A549 treated with Mapracorat at 1 μM for 4 hours (cell line): ENCODE measurements around the gene BORCS8. TPM values are rescaled to one million over a fixed set of nuclear protein-coding genes. Genes with fewer than 3 reads are reported as not detected.

Experiments used
- total RNA-seq: library from RNA; stranded (reverse); fragments of 200-300 nt; extraction: Qiagen RNA extraction; gene quantifications from 5 replicates; pipeline ENCODE4 v1.2.3, GENCODE V29; 2022

The BORCS8 gene
- 8.1 to 13.2 TPM (median 10.9 TPM) in 5 replicates for total RNA-seq

DNA sequence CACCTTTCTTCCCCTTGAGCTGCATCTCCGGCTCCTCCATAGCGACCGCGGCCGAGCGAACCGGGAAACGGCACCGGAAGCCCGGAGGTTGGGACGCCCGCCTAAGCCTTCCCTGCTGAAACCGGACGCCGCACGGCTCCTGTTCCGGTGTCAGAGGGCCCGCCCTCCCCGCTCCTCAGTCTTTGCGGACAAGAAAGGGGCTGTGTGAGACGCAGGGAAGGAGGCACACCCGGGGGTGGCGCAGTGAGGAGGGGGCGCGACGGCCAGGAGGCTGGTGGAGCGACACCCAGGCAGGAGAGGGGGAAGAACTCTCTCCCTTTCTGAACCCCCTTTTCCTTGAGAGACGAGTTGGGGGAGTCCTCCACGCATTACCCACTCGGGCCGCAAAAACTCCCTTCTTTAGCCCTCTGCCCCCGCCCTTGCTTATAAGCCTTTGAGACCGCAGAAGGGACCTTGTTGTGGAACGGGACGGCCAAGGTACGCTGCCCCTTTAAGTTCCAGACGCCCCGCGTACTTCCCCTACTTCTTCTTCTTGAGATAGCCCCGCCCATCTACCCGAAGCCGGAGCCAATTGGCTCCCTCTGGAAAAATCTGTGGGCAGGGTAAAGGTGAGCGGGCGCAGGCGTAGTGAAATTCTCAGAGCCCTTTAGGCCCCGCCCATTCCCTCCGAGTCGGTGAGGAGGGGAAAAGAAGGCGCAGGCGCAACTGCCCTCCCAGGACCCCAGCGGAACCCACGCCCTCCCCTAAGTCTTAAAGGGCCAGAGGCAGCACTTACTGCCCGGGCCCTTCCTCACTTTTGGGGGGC is at the start of gene BORCS8, which contains the start of gene RFXANK:
BORCS8 (minus strand) TSS at position 75 of the 805 bp plus-strand sequence; CDS start at position 40, 35 bp downstream.
RFXANK (plus strand) TSS at position 181 of the 805 bp plus-strand sequence. CDS start 1,689 bp downstream, outside the sequence.

DNA sequence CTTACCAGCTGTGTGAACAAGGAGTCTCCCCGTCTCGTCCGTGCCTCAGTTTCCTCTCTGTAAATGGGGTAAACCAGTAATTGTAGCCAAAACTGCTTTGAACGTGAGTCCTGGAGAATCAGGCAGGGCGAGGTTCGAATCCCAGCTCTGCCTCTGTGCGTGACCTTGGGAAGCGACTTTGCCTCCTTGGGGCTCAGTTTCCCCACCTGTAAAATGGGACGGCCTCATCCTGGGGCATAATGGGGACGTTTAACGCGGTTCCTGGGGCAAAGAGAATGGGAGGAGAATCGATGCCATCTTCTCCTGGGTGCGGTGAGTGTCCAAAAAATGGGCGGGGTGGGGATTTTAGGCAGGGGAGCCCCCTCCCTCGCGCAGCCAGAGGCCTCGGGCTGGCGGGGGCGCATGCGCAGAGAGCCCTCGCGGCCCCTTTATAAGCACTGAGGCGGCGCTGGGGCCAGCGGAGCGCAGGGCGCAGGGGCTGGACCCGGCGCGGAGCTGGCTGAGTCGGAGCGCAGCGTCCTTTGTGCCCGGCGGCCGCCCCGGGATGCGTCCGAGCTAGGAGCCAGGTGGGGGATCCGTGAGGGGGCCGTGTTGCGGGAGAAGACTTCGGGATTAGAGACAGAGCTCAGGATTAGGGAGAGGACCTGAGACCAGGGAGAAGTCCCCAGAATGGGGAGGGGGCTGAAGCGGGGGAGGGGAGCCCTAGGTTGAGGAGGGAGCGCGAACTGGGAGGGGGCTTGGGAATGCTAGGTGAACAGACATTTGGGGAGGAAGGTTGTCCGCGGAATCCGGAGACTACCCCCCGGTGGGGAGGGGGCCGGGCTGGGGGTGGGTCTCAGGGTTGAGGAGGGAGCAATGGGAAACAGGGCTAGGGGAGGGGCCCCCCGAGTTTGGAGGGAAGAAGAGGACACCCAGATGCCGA is 19.8 kb upstream of the BORCS8 start, which contains the start of gene NCAN:
NCAN (plus strand) TSS at position 460 of the 922 bp plus-strand sequence. CDS start 4,996 bp downstream, outside the sequence.

DNA sequence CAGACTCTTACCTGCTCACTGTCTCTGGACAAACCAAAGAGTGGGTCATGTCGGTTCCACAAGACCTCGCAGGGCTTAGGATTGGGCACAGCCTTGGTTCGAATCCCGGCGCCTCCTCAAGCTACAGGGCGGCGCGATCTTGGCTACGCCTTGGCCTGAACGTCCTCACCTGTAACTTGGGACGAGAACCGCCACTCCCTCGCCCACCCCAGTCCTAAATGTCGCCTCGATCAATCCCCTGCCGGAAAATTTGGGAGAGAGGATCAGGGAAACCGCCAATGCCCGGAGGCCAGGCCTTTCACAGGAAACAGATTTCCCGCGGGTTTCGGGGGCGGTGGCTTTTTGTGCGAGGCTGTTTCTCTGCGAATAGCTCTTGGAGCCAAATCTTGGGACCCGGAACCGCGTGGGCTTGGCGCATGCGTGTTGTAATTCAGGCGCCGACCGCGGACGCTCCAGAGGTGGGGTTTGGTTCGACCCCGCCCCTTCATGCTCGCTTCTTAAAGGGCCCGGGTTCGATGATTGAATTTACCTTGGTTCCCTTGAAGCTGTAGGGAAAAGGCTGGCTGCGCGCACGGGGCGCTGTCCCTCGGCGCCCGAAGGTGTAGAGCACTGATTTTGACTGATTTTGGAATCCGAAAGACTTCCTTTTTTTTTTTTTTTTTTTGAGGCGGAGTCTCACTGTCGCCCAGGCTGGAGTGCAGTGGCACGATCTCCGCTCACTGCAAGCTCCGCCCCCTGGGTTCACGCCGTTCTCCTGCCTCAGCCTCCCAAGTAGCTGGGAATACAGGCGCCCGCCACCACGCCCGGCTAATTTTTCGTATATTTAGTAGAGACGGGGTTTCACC is 11.3 kb upstream of the BORCS8 start, which contains the start of gene NR2C2AP:
NR2C2AP (minus strand) TSS at position 403 of the 845 bp plus-strand sequence; CDS start at position 49, 354 bp downstream.

DNA sequence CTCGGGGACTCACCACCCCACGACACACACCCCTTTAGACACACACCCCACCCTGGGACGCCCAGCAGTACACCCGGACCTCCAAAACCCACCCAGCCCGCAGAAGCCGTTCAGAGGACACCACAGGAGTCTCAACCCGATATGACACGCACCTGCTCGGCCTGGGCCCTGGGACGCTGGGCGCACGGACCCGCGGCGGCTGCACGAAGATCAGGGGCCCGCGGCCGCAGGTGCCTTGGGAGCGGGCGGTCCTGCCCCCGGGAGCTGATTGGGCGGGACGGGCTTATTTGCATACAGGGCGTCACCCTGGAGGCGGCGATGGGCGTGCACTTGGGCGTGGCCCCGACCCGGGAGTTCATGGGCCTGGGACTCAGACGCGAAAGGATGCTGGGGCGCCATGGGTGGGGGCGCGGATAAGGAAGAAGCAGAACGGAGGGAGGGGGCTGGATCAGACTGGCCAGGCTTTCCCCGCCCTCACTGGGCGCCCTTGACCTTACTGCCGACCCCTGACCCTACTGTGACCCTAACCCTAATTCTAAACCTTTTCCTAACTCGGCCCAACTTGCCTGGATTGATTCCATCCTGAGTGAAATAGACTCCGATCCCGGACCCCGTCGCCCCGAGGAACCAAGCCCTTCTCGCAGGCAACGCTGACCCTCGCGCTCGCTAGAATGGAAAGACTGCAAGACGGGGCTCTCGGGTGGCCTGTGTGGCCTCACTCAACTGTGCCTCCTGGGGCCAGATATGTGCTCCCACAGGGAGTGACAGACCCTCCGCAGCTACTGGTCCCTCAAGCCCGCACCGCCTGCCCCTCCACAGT is 21.7 kb downstream of the BORCS8 start, which contains the start of gene MEF2B:
MEF2B (minus strand) TSS at position 211 of the 820 bp plus-strand sequence. CDS start 19,528 bp downstream, outside the sequence.

DNA sequence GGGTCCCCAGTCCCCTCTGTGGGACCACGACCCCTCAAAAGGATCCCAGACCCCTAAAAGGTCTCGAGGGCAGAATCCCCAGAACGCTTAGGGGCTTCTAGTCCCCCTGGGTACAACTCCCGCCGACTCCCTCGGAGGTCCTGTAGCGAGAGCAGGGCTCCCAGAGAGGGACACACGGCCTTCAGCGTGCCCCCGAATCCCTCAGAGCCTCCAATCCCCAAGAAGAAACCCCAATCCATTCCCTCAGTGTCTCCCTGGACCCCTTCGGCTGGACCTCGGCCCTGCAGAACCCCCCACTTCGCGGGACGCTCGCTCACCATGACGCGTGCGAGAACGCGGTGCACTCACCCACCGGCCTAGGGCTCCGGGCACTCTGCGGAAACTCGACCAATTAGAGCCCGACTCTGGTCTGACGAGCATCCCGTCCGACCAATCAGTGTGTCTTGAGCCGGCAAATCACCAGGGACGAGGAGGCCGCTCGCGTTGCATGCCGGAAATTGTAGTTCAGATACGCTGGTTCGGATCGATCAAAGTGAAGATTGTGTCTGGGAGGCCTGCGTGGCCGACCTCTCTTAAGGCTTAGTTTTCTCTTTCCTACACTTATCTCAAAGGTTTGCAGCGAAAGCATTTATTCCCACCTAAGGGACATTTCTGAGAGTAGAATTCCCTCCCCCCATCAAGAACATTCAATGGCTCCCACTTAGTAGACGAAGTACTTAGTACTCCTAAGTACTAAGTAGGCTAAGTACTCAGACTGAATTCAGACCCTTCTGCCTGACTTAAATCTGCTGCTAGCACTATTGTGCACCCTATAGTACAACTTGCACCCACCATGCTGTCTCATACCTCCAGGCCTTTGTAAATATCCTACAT is 53.6 kb downstream of the BORCS8 start, which contains the start of gene TMEM161A:
TMEM161A (minus strand) TSS at position 370 of the 873 bp plus-strand sequence; CDS start at position 320, 50 bp downstream.

Other genes with a start within 250 kb of the BORCS8 start
- 21.6 to 35.3 TPM (median 30.3 TPM) in 5 replicates for gene SUGP2, start 158.6 kb downstream of the BORCS8 start, total RNA-seq
- gene ARMC6, start 158.5 kb downstream of the BORCS8 start, total RNA-seq: 22.4 to 29.9 TPM (median 27.3 TPM) in 5 replicates
- gene SLC25A42, start 128.2 kb downstream of the BORCS8 start, total RNA-seq: 0.69 to 0.96 TPM (median 0.75 TPM) in 5 replicates
- gene TMEM161A, start 53.7 kb downstream of the BORCS8 start, total RNA-seq: 19.3 to 29.0 TPM (median 26.1 TPM) in 5 replicates
- gene MEF2B, start 21.9 kb downstream of the BORCS8 start, total RNA-seq: 0.18 to 1.4 TPM (median 0.52 TPM) in 5 replicates
- gene RFXANK, start 106 bp upstream of the BORCS8 start, total RNA-seq: 31.3 to 47.6 TPM (median 45.7 TPM) in 5 replicates
- 25.9 to 31.5 TPM (median 30.5 TPM) in 5 replicates for gene NR2C2AP, start 11.3 kb upstream of the BORCS8 start, total RNA-seq
- 0.05 to 0.16 TPM (median 0.05 TPM) in 4 of 5 replicates, not detected in the other for gene NCAN, start 19.8 kb upstream of the BORCS8 start, total RNA-seq
- 0.21 to 0.82 TPM (median 0.66 TPM) in 5 replicates for gene TM6SF2, start 81.1 kb upstream of the BORCS8 start, total RNA-seq
- gene SUGP1, start 128.4 kb upstream of the BORCS8 start, total RNA-seq: 23.0 to 31.8 TPM (median 28.0 TPM) in 5 replicates
- 8.8 to 14.1 TPM (median 13.6 TPM) in 5 replicates for gene MAU2, start 128.7 kb upstream of the BORCS8 start, total RNA-seq
- gene GATAD2A, start 213.5 kb upstream of the BORCS8 start, total RNA-seq: 31.3 to 50.0 TPM (median 46.0 TPM) in 5 replicates